H9 (cell line): ENCODE results near the gene METTL23. TPM values are rescaled to one million over a fixed set of nuclear protein-coding genes. Genes with fewer than 3 reads are reported as not detected.

Experiments used
- DNase-seq: peaks from one replicate; pipeline ENCODE4 v3.0.0-alpha.2; 2017
- H2AFZ ChIP-seq: one replicate; pipeline ENCODE4 v1.6.1; 2013; ENCODE audit warnings: mild to moderate bottlenecking, low read length, control low read depth, moderate library complexity
- H2AK5ac ChIP-seq: 2 replicates; pipeline ENCODE4 v1.6.1; 2013; ENCODE audit warnings: low read length, control low read depth, mixed read lengths; ENCODE audit not compliant: insufficient read length
- H2BK120ac ChIP-seq: one replicate; pipeline ENCODE4 v1.6.1; 2013; ENCODE audit warnings: low read depth, mild to moderate bottlenecking, low read length, control low read depth, inconsistent platforms; ENCODE audit not compliant: poor library complexity, severe bottlenecking
- H2BK12ac ChIP-seq: 2 replicates; pipeline ENCODE4 v1.6.1; 2013; ENCODE audit warnings: low read length, control low read depth, mixed read lengths, low read depth; ENCODE audit not compliant: insufficient read length
- H2BK15ac ChIP-seq: 2 replicates; pipeline ENCODE4 v1.6.1; 2013; ENCODE audit warnings: low read depth, low read length, control low read depth
- H2BK20ac ChIP-seq: one replicate; pipeline ENCODE4 v1.6.1; 2013; ENCODE audit warnings: low read depth, mild to moderate bottlenecking, low read length, control low read depth, inconsistent platforms; ENCODE audit not compliant: poor library complexity, severe bottlenecking
- H2BK5ac ChIP-seq: 2 replicates; pipeline ENCODE4 v1.6.1; 2013; ENCODE audit warnings: low read length, control low read depth, mixed read lengths; ENCODE audit not compliant: insufficient read length
- H3K14ac ChIP-seq: 2 replicates; pipeline ENCODE4 v1.6.1; 2013; ENCODE audit warnings: low read length, control low read depth; ENCODE audit not compliant: insufficient read depth
- H3K18ac ChIP-seq: 2 replicates; pipeline ENCODE4 v1.6.1; 2013; ENCODE audit warnings: low read depth, mild to moderate bottlenecking, mixed read lengths, low read length, control low read depth; ENCODE audit not compliant: insufficient read length
- H3K23ac ChIP-seq: 2 replicates; pipeline ENCODE4 v1.6.1; 2013; ENCODE audit warnings: low read length, control low read depth, mixed read lengths, low read depth; ENCODE audit not compliant: insufficient read length
- H3K23me2 ChIP-seq: 2 replicates; pipeline ENCODE4 v1.6.1; 2013; ENCODE audit warnings: low read depth, mild to moderate bottlenecking, mixed read lengths, low read length, control low read depth; ENCODE audit not compliant: insufficient read length, poor library complexity, severe bottlenecking
- H3K27ac ChIP-seq: 2 replicates; pipeline ENCODE4 v1.5.1; 2013; ENCODE audit warnings: low read length, control low read depth, mixed read lengths, low read depth; ENCODE audit not compliant: insufficient read length
- H3K27me3 ChIP-seq: 2 replicates; pipeline ENCODE4 v1.6.1; 2013; ENCODE audit warnings: low read length, control low read depth, inconsistent platforms; ENCODE audit not compliant: insufficient read depth
- H3K4ac ChIP-seq: 2 replicates; pipeline ENCODE4 v1.6.1; 2013; ENCODE audit warnings: low read depth, mild to moderate bottlenecking, control low read depth, inconsistent platforms, low read length, moderate library complexity
- H3K4me1 ChIP-seq: 2 replicates; pipeline ENCODE4 v1.6.1; 2013; ENCODE audit warnings: low read length, control low read depth, inconsistent platforms; ENCODE audit not compliant: insufficient read depth
- H3K4me2 ChIP-seq: 2 replicates; pipeline ENCODE4 v1.6.1; 2013; ENCODE audit warnings: low read length, control low read depth, mixed read lengths; ENCODE audit not compliant: insufficient read length, insufficient read depth
- H3K56ac ChIP-seq: 2 replicates; pipeline ENCODE4 v1.6.1; 2013; ENCODE audit warnings: low read depth, mild to moderate bottlenecking, mixed read lengths, low read length, control low read depth; ENCODE audit not compliant: insufficient read length
- H3K79me1 ChIP-seq: 2 replicates; pipeline ENCODE4 v1.6.1; 2013; ENCODE audit warnings: low read depth, mild to moderate bottlenecking, moderate library complexity, low read length, control low read depth, inconsistent platforms; ENCODE audit not compliant: insufficient read depth, poor library complexity, severe bottlenecking
- H3K79me2 ChIP-seq: 2 replicates; pipeline ENCODE4 v1.6.1; 2013; ENCODE audit warnings: low read length, control low read depth, inconsistent platforms; ENCODE audit not compliant: insufficient read depth
- H3K9ac ChIP-seq: 2 replicates; pipeline ENCODE4 v1.6.1; 2013; ENCODE audit warnings: low read length, control low read depth, mixed read lengths; ENCODE audit not compliant: insufficient read length; ENCODE audit errors: extremely low read depth
- H3K9me3 ChIP-seq: one replicate; pipeline ENCODE4 v1.6.1; 2013; ENCODE audit warnings: low read depth, low read length, inconsistent platforms; ENCODE audit not compliant: control insufficient read depth
- H3T11ph ChIP-seq: one replicate; pipeline ENCODE4 v1.6.1; 2013; ENCODE audit warnings: mild to moderate bottlenecking, low read length, control low read depth, inconsistent platforms
- H4K20me1 ChIP-seq: one replicate; pipeline ENCODE4 v1.6.1; 2013; ENCODE audit not compliant: control insufficient read depth, insufficient read length, insufficient read depth
- H4K5ac ChIP-seq: 2 replicates; pipeline ENCODE4 v1.6.1; 2013; ENCODE audit warnings: low read depth, mild to moderate bottlenecking, mixed read lengths, low read length, control low read depth; ENCODE audit not compliant: insufficient read length
- H4K8ac ChIP-seq: replicated peaks from 2 replicates; pipeline ENCODE4 v1.6.1; 2013; ENCODE audit warnings: low read length, control low read depth, mixed read lengths, low read depth; ENCODE audit not compliant: insufficient read length
- H4K91ac ChIP-seq: 2 replicates; pipeline ENCODE4 v1.6.1; 2013; ENCODE audit warnings: low read depth, mild to moderate bottlenecking, moderate library complexity, mixed read lengths, low read length, control low read depth; ENCODE audit not compliant: insufficient read length
- H3K27ac Mint-ChIP-seq, 3 experiments: 2 replicates in 2 of 3; 3 replicates in 1 of 3; pipeline ENCODE4 v1.8.0; 2020 to 2021; ENCODE audit warnings: mixed read lengths in 3 of 3, mild to moderate bottlenecking in 1 of 3, moderate library complexity in 1 of 3
- H3K27me3 Mint-ChIP-seq: 2 replicates; pipeline ENCODE4 v1.8.0; 2021; ENCODE audit warnings: low read depth, mild to moderate bottlenecking, moderate library complexity, mixed read lengths
- H3K36me3 Mint-ChIP-seq, 3 experiments: 2 replicates in 2 of 3; 3 replicates in 1 of 3; pipeline ENCODE4 v1.8.0; 2020 to 2021; ENCODE audit warnings: low read depth in 3 of 3, mixed read lengths in 3 of 3; ENCODE audit not compliant: insufficient read depth in 1 of 3
- H3K4me1 Mint-ChIP-seq, 2 experiments: 2 replicates each; pipeline ENCODE4 v1.8.0; 2020; ENCODE audit warnings: mixed read lengths in 2 of 2
- H3K4me3 Mint-ChIP-seq, 2 experiments: 2 replicates in 1 of 2; 3 replicates in 1 of 2; pipeline ENCODE4 v1.8.0; 2020 to 2021; ENCODE audit warnings: mild to moderate bottlenecking in 2 of 2, mixed read lengths in 2 of 2, moderate library complexity in 1 of 2
- H3K9me3 Mint-ChIP-seq, 2 experiments: 2 replicates in 1 of 2; 3 replicates in 1 of 2; pipeline ENCODE4 v1.8.0; 2020; ENCODE audit warnings: mild to moderate bottlenecking in 2 of 2, mixed read lengths in 2 of 2, moderate library complexity in 1 of 2
- WGBS: extraction: QIAGEN DNeasy Blood & Tissue Kit; methylation state at CpG from one replicate; pipeline ENCODE4 v1.1.7; 2013; ENCODE audit warnings: missing lambda C conversion rate, low lambda C conversion rate, mixed read lengths; ENCODE audit not compliant: insufficient read length; ENCODE audit errors: extremely low coverage; 5-methylcytosine and 5-hydroxymethylcytosine counted together
- total RNA-seq: library from RNA; stranded (reverse); gene quantifications from 2 replicates; pipeline ENCODE4 v1.2.1, GENCODE V29; 2021
- TF ChIP-seq, protein P1 (sequence below): fragments of 200-600 bp; sonication (generic); conservative IDR thresholded peaks from 3 replicates; pipeline ENCODE4 v1.8.0; 2021; ENCODE audit warnings: antibody characterized with exemption, mild to moderate bottlenecking

Gene METTL23
- total RNA-seq, 1 experiment from 2014 or later = 29.9 TPM

DNA sequence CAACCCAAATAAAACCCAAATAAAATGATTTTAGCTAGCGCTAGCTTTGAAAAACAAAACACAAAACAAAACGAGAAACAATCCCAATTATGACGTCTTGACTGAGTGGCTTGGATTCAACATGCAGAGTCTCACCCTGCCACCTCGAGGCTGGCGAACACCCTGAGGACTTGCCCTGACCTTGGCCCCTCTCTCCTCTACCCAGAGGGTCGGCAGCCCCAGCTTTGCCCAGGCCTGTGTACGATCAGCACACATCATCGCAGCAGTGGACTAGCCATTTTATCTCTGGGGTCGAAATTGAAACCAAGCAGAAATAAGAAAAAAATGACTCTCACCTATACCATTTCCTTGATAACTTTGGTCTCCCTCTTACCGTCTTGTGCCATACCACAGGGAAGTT lies 5.2 kb upstream of the METTL23 start:
- Histone ChIP-seq H3K4me1 (no peaks in the 10 kb centered on the region), H4K20me1 (no peaks in the 10 kb centered on the region), H3K79me2 (0 out of 2 replicates have a peak, but pooled peaks cover 3% of the 10 kb centered on the region), H3K79me1 (no peaks in the 10 kb centered on the region), H3K14ac (no peak overlapping the region), H3K23me2 (peaks cover 6% of the 10 kb centered on the region), H3T11ph (no peak overlapping the region), H2BK12ac (no peak overlapping the region), H3K27ac (no peak overlapping the region), H3K4ac (no peak overlapping the region), H4K5ac (no peak overlapping the region), H3K18ac (no peak overlapping the region), H3K27me3 (no peaks in the 10 kb centered on the region), H2AFZ (no peak overlapping the region), H2BK20ac (no peak overlapping the region), H2BK5ac (no peak overlapping the region), H3K9ac (no peak overlapping the region), H4K91ac (no peak overlapping the region), H3K9me3 (no peaks in the 10 kb centered on the region), H3K4me2 (no peak overlapping the region), H2BK120ac (no peak overlapping the region), H2AK5ac (no peak overlapping the region), H3K56ac (no peak overlapping the region), H2BK15ac (no peak overlapping the region), H3K23ac (no peak overlapping the region), H4K8ac (no peak overlapping the region)
- TF ChIP-seq, protein P1, sequence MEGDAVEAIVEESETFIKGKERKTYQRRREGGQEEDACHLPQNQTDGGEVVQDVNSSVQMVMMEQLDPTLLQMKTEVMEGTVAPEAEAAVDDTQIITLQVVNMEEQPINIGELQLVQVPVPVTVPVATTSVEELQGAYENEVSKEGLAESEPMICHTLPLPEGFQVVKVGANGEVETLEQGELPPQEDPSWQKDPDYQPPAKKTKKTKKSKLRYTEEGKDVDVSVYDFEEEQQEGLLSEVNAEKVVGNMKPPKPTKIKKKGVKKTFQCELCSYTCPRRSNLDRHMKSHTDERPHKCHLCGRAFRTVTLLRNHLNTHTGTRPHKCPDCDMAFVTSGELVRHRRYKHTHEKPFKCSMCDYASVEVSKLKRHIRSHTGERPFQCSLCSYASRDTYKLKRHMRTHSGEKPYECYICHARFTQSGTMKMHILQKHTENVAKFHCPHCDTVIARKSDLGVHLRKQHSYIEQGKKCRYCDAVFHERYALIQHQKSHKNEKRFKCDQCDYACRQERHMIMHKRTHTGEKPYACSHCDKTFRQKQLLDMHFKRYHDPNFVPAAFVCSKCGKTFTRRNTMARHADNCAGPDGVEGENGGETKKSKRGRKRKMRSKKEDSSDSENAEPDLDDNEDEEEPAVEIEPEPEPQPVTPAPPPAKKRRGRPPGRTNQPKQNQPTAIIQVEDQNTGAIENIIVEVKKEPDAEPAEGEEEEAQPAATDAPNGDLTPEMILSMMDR = no peak
- Mint-ChIP-seq H3K27ac (no peak overlapping the region), H3K4me1 (peaks cover 8% of the 10 kb centered on the region in 2 experiments), H3K27me3 (no peaks in the 10 kb centered on the region), H3K4me3 (no peak overlapping the region), H3K9me3 (no peaks in the 10 kb centered on the region), H3K36me3 (peaks cover 32 to 80% (median 78%) of the 10 kb centered on the region in 3 experiments; a peak in 6 of 7 replicates)
- no CpG with 5 or more reads among the region's 10 CpGs for WGBS
- no peak for DNase-seq
